Activated naive CD4-positive, alpha-beta T cell treated with anti-CD3 and anti-CD28 coated beads, Interleukin-2, amount 50 U/mL, for 72 hours (primary cell): Measurements from ENCODE around the gene C16orf82. TPM values are rescaled to one million over a fixed set of nuclear protein-coding genes. Genes with fewer than 3 reads are reported as not detected.

Experiments used
- ATAC-seq, 2 donors: fragments of 150-1000 bp; cut with Tn5 transposase; 2 replicates each; pipeline ENCODE4 v1.10.0; 2021; ENCODE audit warnings: mild to moderate bottlenecking in 2 of 2, moderate library complexity in 2 of 2
- DNase-seq, 2 donors: peaks; one replicate each; pipeline ENCODE4 v3.0.0; 2021 to 2022; ENCODE audit warnings: low spot score in 2 of 2
- H3K27ac Mint-ChIP-seq, 2 donors: one replicate each; pipeline ENCODE4 v1.8.0; 2022; ENCODE audit warnings: mild to moderate bottlenecking in 2 of 2, mixed read lengths in 2 of 2
- H3K36me3 Mint-ChIP-seq, 2 donors: one replicate each; pipeline ENCODE4 v1.8.0; 2022; ENCODE audit warnings: mixed read lengths in 2 of 2
- H3K9me3 Mint-ChIP-seq, 2 donors: one replicate each; pipeline ENCODE4 v1.8.0; 2022; ENCODE audit warnings: mixed read lengths in 2 of 2
- total RNA-seq, 2 donors: library from RNA; stranded (reverse); gene quantifications; one replicate each; pipeline ENCODE4 v1.2.3, GENCODE V29; 2022

Gene C16orf82
- total RNA-seq, 2 donors from 2014 or later: not detected

GRCh38 chr16:27109666-27110523 lies 43.2 kb downstream of the C16orf82 start:
- Mint-ChIP-seq H3K9me3 (no peaks in the 10 kb centered on the region), H3K36me3 (no peaks in the 10 kb centered on the region), H3K27ac (no peak overlapping the region)
- DNase-seq: peak; percentile 73 to 98
- peak; percentile 91 to 92 for ATAC-seq

DNA sequence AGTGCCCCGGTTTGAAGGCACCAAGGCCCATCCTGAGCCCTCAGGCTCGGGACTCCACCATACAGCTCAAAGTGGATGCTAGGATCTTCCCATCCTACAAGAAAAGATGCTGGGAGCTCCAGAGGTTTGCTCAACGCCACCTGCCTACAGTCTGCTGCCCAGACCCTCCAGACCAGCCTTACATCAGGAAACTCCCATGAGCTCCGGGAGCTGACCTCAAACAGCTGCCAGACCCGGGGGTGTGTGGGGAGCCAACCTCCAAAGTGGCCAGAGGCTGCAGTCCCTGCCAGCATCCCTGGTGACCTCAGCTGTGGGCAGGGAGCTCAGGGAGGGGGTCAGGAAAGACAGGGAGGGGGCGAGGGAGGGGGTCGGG lies 43.8 kb downstream of the C16orf82 start:
- Mint-ChIP-seq H3K27ac (no peak overlapping the region), H3K9me3 (no peaks in the 10 kb centered on the region), H3K36me3 (no peaks in the 10 kb centered on the region)
- DNase-seq (no peak), ATAC-seq (no peak)

GRCh38 chr16:27111486-27111885 lies 44.8 kb downstream of the C16orf82 start:
- Mint-ChIP-seq H3K9me3 (no peaks in the 10 kb centered on the region), H3K36me3 (no peaks in the 10 kb centered on the region), H3K27ac (no peak overlapping the region)
- ATAC-seq: no peak
- DNase-seq: no peak

- DNase-seq (no peak), ATAC-seq (no peak)
- peaks cover 0 to 4% of the 10 kb centered on the region in 2 donors for H3K36me3 Mint-ChIP-seq
- peak overlapping the region in 1 of 2 donors; percentile 37 for H3K27ac Mint-ChIP-seq
- peaks cover 0 to 4% of the 10 kb centered on the region in 2 donors for H3K9me3 Mint-ChIP-seq
Observed at GRCh38 chr16:27112093-27112811, 45.5 kb downstream of the C16orf82 start.

- DNase-seq: no peak
- H3K36me3 Mint-ChIP-seq: peaks cover 0 to 8% of the 10 kb centered on the region in 2 donors
- peaks cover 0 to 9% of the 10 kb centered on the region in 2 donors for H3K9me3 Mint-ChIP-seq
- H3K27ac Mint-ChIP-seq: no peak overlapping the region
- no peak for ATAC-seq
Observed at GRCh38 chr16:27113341-27113841, 46.7 kb downstream of the C16orf82 start.

DNA sequence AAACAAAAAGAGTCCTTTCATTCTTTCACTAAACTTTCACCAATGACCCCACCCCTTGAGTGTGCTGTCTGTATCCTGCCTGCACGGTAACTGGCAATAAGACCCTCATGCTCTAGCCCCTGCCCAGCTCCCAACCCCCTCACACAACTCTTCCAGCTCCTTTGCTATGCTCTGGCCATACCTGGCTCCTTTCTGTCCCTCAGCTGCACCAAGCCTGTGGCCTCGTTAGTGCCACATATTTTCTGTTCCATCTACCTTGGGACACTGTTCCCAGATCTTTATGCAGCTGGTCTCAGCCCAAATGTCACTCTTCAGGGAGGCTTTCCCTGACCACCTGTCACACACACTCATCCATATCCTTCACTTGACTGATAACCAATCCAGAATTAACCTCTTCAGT lies 47.3 kb downstream of the C16orf82 start:
- peak overlapping the region; percentile 23 to 40 for H3K27ac Mint-ChIP-seq
- peaks cover 0 to 9% of the 10 kb centered on the region in 2 donors for H3K9me3 Mint-ChIP-seq
- ATAC-seq (no peak), DNase-seq (no peak)
- peaks cover 0 to 8% of the 10 kb centered on the region in 2 donors for H3K36me3 Mint-ChIP-seq

GRCh38 chr16:27118526-27118925 lies 51.8 kb downstream of the C16orf82 start:
- H3K27ac Mint-ChIP-seq: no peak overlapping the region
- no peak for DNase-seq
- no peak for ATAC-seq
- H3K9me3 Mint-ChIP-seq: peaks cover 6 to 21% of the 10 kb centered on the region in 2 donors
- peaks cover 0 to 8% of the 10 kb centered on the region in 2 donors for H3K36me3 Mint-ChIP-seq

Other genes with a start within 250 kb of the C16orf82 start
- 10 to 100 TPM in 1 of 2 donors, 1 to 10 TPM in 1; 9.2 to 10.8 TPM for gene KDM8, start 136.6 kb downstream of the C16orf82 start, total RNA-seq
- gene NSMCE1, start 201.8 kb downstream of the C16orf82 start, total RNA-seq: 100 to 1,000 TPM; 106 to 132 TPM
- gene IL4R, start 247.0 kb downstream of the C16orf82 start, total RNA-seq: 100 to 1,000 TPM; 166 to 218 TPM